ENCODE data around the gene PITRM1. TPM values are rescaled to one million over a fixed set of nuclear protein-coding genes. Genes with fewer than 3 reads are reported as not detected.
A peak's percentile ranks its signal among the peaks of the same experiment; 100 is the strongest.
"Not testable (repeated sequence)": the region's sequence is repeated elsewhere in the genome, so short reads cannot be mapped to it uniquely, and the experiment has no call there.

The PITRM1 gene
- total RNA-seq, 2 donors from 2014 or later: 45.3 to 50.2 TPM

GRCh38 chr10:3193751-3194150, 21.2 kb upstream of the PITRM1 start:
- Histone ChIP-seq H3K4me1 (ENCODE audit: control insufficient read depth, insufficient read depth, low read length) (no peaks in the 10 kb centered on the region), H3K36me3 (ENCODE audit: control insufficient read depth, insufficient read depth, low read length) (no peaks in the 10 kb centered on the region), H3K4me3 (ENCODE audit: low read length) (no peak overlapping the region), H3K9me3 (ENCODE audit: control insufficient read depth, low read length) (no peaks in the 10 kb centered on the region), H3K9ac (ENCODE audit: extremely low read depth, low read length, poor library complexity, severe bottlenecking) (no peak overlapping the region), H3K27ac (ENCODE audit: low read depth, low read length) (no peak overlapping the region), H3K27me3 (ENCODE audit: control insufficient read depth, insufficient read depth, low read length, poor library complexity, severe bottlenecking) (no peaks in the 10 kb centered on the region)
- H3K27ac Mint-ChIP-seq: no peak overlapping the region
- 92 to 93% methylated on average over 6 of the region's 6 CpGs for WGBS, 2 experiments (ENCODE audit: insufficient coverage in 1 of 2, insufficient read length in 1 of 2)
- H3K9me3 Mint-ChIP-seq: no peaks in the 10 kb centered on the region
- no peak for TF ChIP-seq CTCF (conservative IDR thresholded peaks at IDR 0.05)
- no peaks in the 10 kb centered on the region for H3K36me3 Mint-ChIP-seq (ENCODE audit: low read depth)
- H3K4me3 Mint-ChIP-seq: no peak overlapping the region
- no peak for DNase-seq
- H3K27me3 Mint-ChIP-seq (ENCODE audit: insufficient read depth): peaks cover 14% of the 10 kb centered on the region
- peaks cover 14% of the 10 kb centered on the region for H3K4me1 Mint-ChIP-seq

GRCh38 chr10:3192856-3193635, 20.5 kb upstream of the PITRM1 start:
- Mint-ChIP-seq H3K27ac (no peak overlapping the region), H3K27me3 (ENCODE audit: insufficient read depth) (peaks cover 9% of the 10 kb centered on the region), H3K4me1 (peaks cover 12% of the 10 kb centered on the region), H3K36me3 (ENCODE audit: low read depth) (no peaks in the 10 kb centered on the region), H3K4me3 (no peak overlapping the region), H3K9me3 (no peaks in the 10 kb centered on the region)
- no peaks in the 10 kb centered on the region for H3K9me3 ChIP-seq (ENCODE audit: control insufficient read depth, low read length)
- peak; percentile 71 for DNase-seq
- no peak overlapping the region for H3K27ac ChIP-seq (ENCODE audit: low read depth, low read length)
- no peak overlapping the region for H3K9ac ChIP-seq (ENCODE audit: extremely low read depth, low read length, poor library complexity, severe bottlenecking)
- H3K4me3 ChIP-seq (ENCODE audit: low read length): no peak overlapping the region
- peak; percentile 89 for TF ChIP-seq CTCF (conservative IDR thresholded peaks at IDR 0.05)
- H3K4me1 ChIP-seq (ENCODE audit: control insufficient read depth, insufficient read depth, low read length): no peaks in the 10 kb centered on the region
- 78 to 85% methylated on average over 11 to 19 of the region's 19 CpGs for WGBS, 2 experiments (ENCODE audit: insufficient coverage in 1 of 2, insufficient read length in 1 of 2)
- H3K36me3 ChIP-seq (ENCODE audit: control insufficient read depth, insufficient read depth, low read length): no peaks in the 10 kb centered on the region
- no peaks in the 10 kb centered on the region for H3K27me3 ChIP-seq (ENCODE audit: control insufficient read depth, insufficient read depth, low read length, poor library complexity, severe bottlenecking)

- H3K4me1 Mint-ChIP-seq: peaks cover 5% of the 10 kb centered on the region
- no peaks in the 10 kb centered on the region for H3K36me3 Mint-ChIP-seq (ENCODE audit: low read depth)
- Histone ChIP-seq H3K4me3 (ENCODE audit: low read length) (no peak overlapping the region), H3K9me3 (ENCODE audit: control insufficient read depth, low read length) (no peaks in the 10 kb centered on the region), H3K4me1 (ENCODE audit: control insufficient read depth, insufficient read depth, low read length) (no peaks in the 10 kb centered on the region), H3K9ac (ENCODE audit: extremely low read depth, low read length, poor library complexity, severe bottlenecking) (no peak overlapping the region), H3K27ac (ENCODE audit: low read depth, low read length) (no peak overlapping the region), H3K27me3 (ENCODE audit: control insufficient read depth, insufficient read depth, low read length, poor library complexity, severe bottlenecking) (no peaks in the 10 kb centered on the region), H3K36me3 (ENCODE audit: control insufficient read depth, insufficient read depth, low read length) (no peaks in the 10 kb centered on the region)
- H3K27ac Mint-ChIP-seq: no peak overlapping the region
- H3K27me3 Mint-ChIP-seq (ENCODE audit: insufficient read depth): peaks cover 6% of the 10 kb centered on the region
- H3K4me3 Mint-ChIP-seq: no peak overlapping the region
- DNase-seq: peak; percentile 40
- WGBS, 2 experiments (ENCODE audit: insufficient coverage in 1 of 2, insufficient read length in 1 of 2): 91 to 100% methylated on average over 2 to 3 of the region's 3 CpGs
- TF ChIP-seq CTCF (conservative IDR thresholded peaks at IDR 0.05): no peak
- peaks cover 5% of the 10 kb centered on the region for H3K9me3 Mint-ChIP-seq
Observed at GRCh38 chr10:3190817-3191216, 18.2 kb upstream of the PITRM1 start.

- H3K4me1 ChIP-seq (ENCODE audit: control insufficient read depth, insufficient read depth, low read length); H3K9ac ChIP-seq (ENCODE audit: extremely low read depth, low read length, poor library complexity, severe bottlenecking); H3K27me3 Mint-ChIP-seq (ENCODE audit: insufficient read depth); DNase-seq; H3K27ac Mint-ChIP-seq; H3K9me3 Mint-ChIP-seq; H3K36me3 ChIP-seq (ENCODE audit: control insufficient read depth, insufficient read depth, low read length); H3K27ac ChIP-seq (ENCODE audit: low read depth, low read length); H3K27me3 ChIP-seq (ENCODE audit: control insufficient read depth, insufficient read depth, low read length, poor library complexity, severe bottlenecking); H3K4me3 ChIP-seq (ENCODE audit: low read length); H3K4me3 Mint-ChIP-seq; H3K9me3 ChIP-seq (ENCODE audit: control insufficient read depth, low read length); H3K36me3 Mint-ChIP-seq (ENCODE audit: low read depth): not testable (repeated sequence)
- WGBS, 2 experiments (ENCODE audit: insufficient coverage in 1 of 2, insufficient read length in 1 of 2): 90 to 100% methylated on average over 1 to 3 of the region's 3 CpGs
- peaks cover 11% of the 10 kb centered on the region for H3K4me1 Mint-ChIP-seq
Observed at GRCh38 chr10:3187229-3187628, 14.6 kb upstream of the PITRM1 start.
